Measurements from ENCODE around the gene SNTA1.

DNA sequence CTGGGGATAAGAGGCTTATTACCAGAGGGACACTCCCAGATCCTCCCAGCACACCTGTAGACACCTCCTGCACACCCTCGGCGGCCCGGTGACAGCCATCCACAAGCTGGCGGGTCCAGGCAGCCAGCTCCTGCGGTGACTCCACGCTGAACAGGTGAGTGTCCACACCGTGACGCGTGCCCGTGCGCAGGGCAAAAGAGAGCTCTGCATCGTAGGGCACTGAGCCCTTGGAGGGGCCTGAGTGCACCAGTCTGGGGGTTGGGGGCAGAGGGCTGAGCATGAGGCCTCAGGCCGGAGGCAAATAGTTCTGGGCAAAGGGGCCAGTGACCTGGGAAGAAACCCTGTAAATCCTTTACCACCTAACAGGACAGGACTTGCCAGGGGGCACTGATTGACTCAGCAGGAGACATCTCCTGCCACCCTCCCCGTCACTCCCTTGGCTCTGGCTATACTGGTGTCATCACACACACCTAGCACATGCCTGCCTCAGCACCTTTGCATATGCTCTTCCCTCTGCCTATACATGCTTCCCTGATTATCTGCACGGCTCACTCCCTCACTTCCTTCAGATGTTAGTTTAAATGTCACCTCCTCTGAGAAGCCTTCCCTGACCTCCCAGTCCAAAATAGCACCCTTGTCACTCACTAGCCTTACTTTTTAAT, 33.4 kb downstream of the SNTA1 start:
- TF ChIP-seq, protein P1, sequence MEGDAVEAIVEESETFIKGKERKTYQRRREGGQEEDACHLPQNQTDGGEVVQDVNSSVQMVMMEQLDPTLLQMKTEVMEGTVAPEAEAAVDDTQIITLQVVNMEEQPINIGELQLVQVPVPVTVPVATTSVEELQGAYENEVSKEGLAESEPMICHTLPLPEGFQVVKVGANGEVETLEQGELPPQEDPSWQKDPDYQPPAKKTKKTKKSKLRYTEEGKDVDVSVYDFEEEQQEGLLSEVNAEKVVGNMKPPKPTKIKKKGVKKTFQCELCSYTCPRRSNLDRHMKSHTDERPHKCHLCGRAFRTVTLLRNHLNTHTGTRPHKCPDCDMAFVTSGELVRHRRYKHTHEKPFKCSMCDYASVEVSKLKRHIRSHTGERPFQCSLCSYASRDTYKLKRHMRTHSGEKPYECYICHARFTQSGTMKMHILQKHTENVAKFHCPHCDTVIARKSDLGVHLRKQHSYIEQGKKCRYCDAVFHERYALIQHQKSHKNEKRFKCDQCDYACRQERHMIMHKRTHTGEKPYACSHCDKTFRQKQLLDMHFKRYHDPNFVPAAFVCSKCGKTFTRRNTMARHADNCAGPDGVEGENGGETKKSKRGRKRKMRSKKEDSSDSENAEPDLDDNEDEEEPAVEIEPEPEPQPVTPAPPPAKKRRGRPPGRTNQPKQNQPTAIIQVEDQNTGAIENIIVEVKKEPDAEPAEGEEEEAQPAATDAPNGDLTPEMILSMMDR (IDR thresholded peaks at IDR 0.05; ENCODE audit: insufficient read depth, low read depth, low read length): no peak
- no peak for TF ChIP-seq EZH2 (IDR thresholded peaks at IDR 0.05; ENCODE audit: insufficient read depth, low read length)

Measured in astrocyte (in vitro differentiated cells and primary cell).